Neural crest cell (in vitro differentiated cells): ENCODE results near the gene EPB41L4A. TPM values are rescaled to one million over a fixed set of nuclear protein-coding genes. Genes with fewer than 3 reads are reported as not detected.
"Not testable (repeated sequence)": the region's sequence is repeated elsewhere in the genome, so short reads cannot be mapped to it uniquely, and the experiment has no call there.

Experiments
- DNase-seq: peaks from one replicate; pipeline ENCODE4 v3.0.0; 2021; ENCODE audit warnings: low read depth, mixed read lengths, low spot score
- H3K27ac Mint-ChIP-seq: one replicate; pipeline ENCODE4 v1.8.0; 2021; ENCODE audit warnings: mild to moderate bottlenecking, mixed read lengths; ENCODE audit not compliant: unreplicated experiment
- H3K27me3 Mint-ChIP-seq: 2 replicates; pipeline ENCODE4 v1.8.0; 2021; ENCODE audit warnings: low read depth, mild to moderate bottlenecking, mixed read lengths
- H3K36me3 Mint-ChIP-seq: 2 replicates; pipeline ENCODE4 v1.8.0; 2021; ENCODE audit warnings: low read depth, mild to moderate bottlenecking, mixed read lengths
- H3K4me1 Mint-ChIP-seq: 2 replicates; pipeline ENCODE4 v1.8.0; 2021; ENCODE audit warnings: mixed read lengths
- H3K4me3 Mint-ChIP-seq: one replicate; pipeline ENCODE4 v1.8.0; 2021; ENCODE audit warnings: mild to moderate bottlenecking, mixed read lengths
- H3K9me3 Mint-ChIP-seq: 2 replicates; pipeline ENCODE4 v1.8.0; 2021; ENCODE audit warnings: mixed read lengths
- CTCF ChIP-seq: fragments of 200-600 bp; sonication (generic); conservative IDR thresholded peaks from 2 replicates; pipeline ENCODE4 v1.5.0; 2021; ENCODE audit warnings: antibody characterized with exemption, mild to moderate bottlenecking
- total RNA-seq: library from RNA; stranded (reverse); gene quantifications from 2 replicates; pipeline ENCODE4 v1.2.1, GENCODE V29; 2021

Gene EPB41L4A
- total RNA-seq, 1 donor from 2014 or later: 10.8 TPM

- no peak overlapping the region for H3K4me3 Mint-ChIP-seq
- H3K27ac Mint-ChIP-seq: no peak overlapping the region
- no peaks in the 10 kb centered on the region for H3K27me3 Mint-ChIP-seq
- H3K36me3 Mint-ChIP-seq: no peaks in the 10 kb centered on the region
- H3K4me1 Mint-ChIP-seq: no peaks in the 10 kb centered on the region
- TF ChIP-seq CTCF: no peak
- DNase-seq: no peak
- H3K9me3 Mint-ChIP-seq: no peaks in the 10 kb centered on the region
These were observed 200.1 kb downstream of the EPB41L4A start for GRCh38 chr5:112219000-112219399.

- Mint-ChIP-seq H3K36me3 (no peaks in the 10 kb centered on the region), H3K4me1 (no peaks in the 10 kb centered on the region), H3K4me3 (no peak overlapping the region), H3K9me3 (no peaks in the 10 kb centered on the region), H3K27ac (no peak overlapping the region), H3K27me3 (no peaks in the 10 kb centered on the region)
- TF ChIP-seq CTCF: no peak
- no peak for DNase-seq
These were observed 201.1 kb downstream of the EPB41L4A start for GRCh38 chr5:112217843-112218579.

GRCh38 chr5:112216140-112216539 is 202.9 kb downstream of the EPB41L4A start:
- no peaks in the 10 kb centered on the region for H3K27me3 Mint-ChIP-seq
- DNase-seq: no peak
- no peak overlapping the region for H3K4me3 Mint-ChIP-seq

GRCh38 chr5:112210430-112211005 is 208.6 kb downstream of the EPB41L4A start:
- H3K4me1 Mint-ChIP-seq: peaks cover 28% of the 10 kb centered on the region
- peak; percentile 34 for DNase-seq
- peak; percentile 78 for TF ChIP-seq CTCF
- peaks cover 3% of the 10 kb centered on the region for H3K9me3 Mint-ChIP-seq
- H3K27ac Mint-ChIP-seq: no peak overlapping the region
- H3K27me3 Mint-ChIP-seq: no peaks in the 10 kb centered on the region
- H3K4me3 Mint-ChIP-seq: no peak overlapping the region
- peaks cover 3% of the 10 kb centered on the region for H3K36me3 Mint-ChIP-seq

More at GRCh38 chr5:112216140-112216539, 202.9 kb downstream of the EPB41L4A start:
- Mint-ChIP-seq H3K36me3 (no peaks in the 10 kb centered on the region), H3K27ac (no peak overlapping the region), H3K9me3 (no peaks in the 10 kb centered on the region), H3K4me1 (no peaks in the 10 kb centered on the region)
- TF ChIP-seq CTCF: no peak

GRCh38 chr5:112208699-112209615 is 210.1 kb downstream of the EPB41L4A start:
- peaks cover 3% of the 10 kb centered on the region for H3K9me3 Mint-ChIP-seq
- TF ChIP-seq CTCF: no peak
- peaks cover 42% of the 10 kb centered on the region for H3K4me1 Mint-ChIP-seq
- DNase-seq: no peak
- peaks cover 3% of the 10 kb centered on the region for H3K36me3 Mint-ChIP-seq
- H3K4me3 Mint-ChIP-seq: peak overlapping the region; percentile 17
- peak overlapping the region; percentile 5 for H3K27ac Mint-ChIP-seq
- H3K27me3 Mint-ChIP-seq: no peaks in the 10 kb centered on the region

GRCh38 chr5:112208195-112208594 is 210.9 kb downstream of the EPB41L4A start:
- H3K9me3 Mint-ChIP-seq, H3K36me3 Mint-ChIP-seq, H3K4me3 Mint-ChIP-seq, H3K27me3 Mint-ChIP-seq, DNase-seq, H3K27ac Mint-ChIP-seq: not testable (repeated sequence)
- H3K4me1 Mint-ChIP-seq: peaks cover 42% of the 10 kb centered on the region
